ENCODE data around the gene SPR. TPM values are rescaled to one million over a fixed set of nuclear protein-coding genes. Genes with fewer than 3 reads are reported as not detected.

The SPR gene
- total and polyA plus RNA-seq, 2 donors (not counting 3 experiments of a cell fraction or from before 2014, with no cell fraction given), result 22.0 to 27.6 TPM

- TF ChIP-seq POLR2AphosphoS5 (IDR thresholded peaks at IDR 0.05; ENCODE audit: insufficient read depth, low read depth, low read length) (no peak), POLR2A (IDR thresholded peaks at IDR 0.05; ENCODE audit: low read depth, low read length) (no peak), CTCF (IDR thresholded peaks at IDR 0.05; ENCODE audit: extremely low read depth in 1 of 2, insufficient read depth in 1 of 2, low read depth in 1 of 2, low read length in 2 of 2) (no peak), GATA2 (IDR thresholded peaks at IDR 0.05; ENCODE audit: insufficient read depth, insufficient read length, low read depth, low read length) (no peak), FOS (IDR thresholded peaks at IDR 0.05; ENCODE audit: borderline replicate concordance, insufficient read depth, low read length) (no peak), EZH2 (IDR thresholded peaks at IDR 0.05; ENCODE audit: borderline replicate concordance, low read depth, low read length, severe bottlenecking) (no peak), MAX (IDR thresholded peaks at IDR 0.05; ENCODE audit: insufficient read depth, insufficient read length) (no peak), JUN (IDR thresholded peaks at IDR 0.05; ENCODE audit: borderline replicate concordance, insufficient read depth, insufficient read length, low read depth) (no peak), MYC (IDR thresholded peaks at IDR 0.05; ENCODE audit: low read depth, low read length) (no peak)
- H3K4me1 ChIP-seq (ENCODE audit: control insufficient read depth, extremely low read depth, insufficient read depth, low read length), result peaks cover 11% of the 10 kb centered on the region
- dilution Hi-C loops (cut with MboI; ENCODE audit: extremely low pct_ligation_motif_present, low sequenced_read_pairs) (no loop called here), intact Hi-C loops (cut with micrococcal nuclease) (no loop called here)
- no peaks in the 10 kb centered on the region for H3K9me3 ChIP-seq (replicated peaks; ENCODE audit: control insufficient read depth, insufficient read depth, low read length)
- FAIRE-seq (peak; percentile 76), DNase-seq (ENCODE audit: low read depth, low spot score) (peak; percentile 35)
- no TSS peak for BruUV-seq (replicated peaks)
- H3K9ac ChIP-seq (replicated peaks; ENCODE audit: extremely low read depth, insufficient read depth, low read length), result no peak overlapping the region
- H3K27me3 ChIP-seq (ENCODE audit: control insufficient read depth in 2 of 2, insufficient read depth in 2 of 2, low read length in 2 of 2), result peaks cover 3 to 13% of the 10 kb centered on the region in 2 experiments
- no peak overlapping the region for H3K4me3 ChIP-seq (replicated peaks in 1 of 3; ENCODE audit: insufficient read depth in 1 of 3, low read depth in 1 of 3, low read length in 3 of 3)
- H3K36me3 ChIP-seq (ENCODE audit: control insufficient read depth in 2 of 2, extremely low read depth in 1 of 2, insufficient read depth in 2 of 2, low read length in 2 of 2), result no peaks in the 10 kb centered on the region
- ChIA-PET CTCF (interaction anchor here (0.6 to 2.2 kb wide), 7 partner anchors 9 to 1584 kb away, joined by 3 to 16 read pairs (median 5); no protein-coding TSS in a partner anchor), POLR2A (interaction anchor here (0.6 kb wide), 1 partner anchor 294 kb away, joined by 3 read pairs; no protein-coding TSS in a partner anchor)
- H3K4me2 ChIP-seq (ENCODE audit: insufficient read depth, low read length), result no peak overlapping the region
- no peaks in the 10 kb centered on the region for H3K79me2 ChIP-seq (ENCODE audit: control insufficient read depth, insufficient read depth, low read length)
- H3K9me1 ChIP-seq (replicated peaks; ENCODE audit: control insufficient read depth, extremely low read depth, insufficient read depth, low read length), result no peaks in the 10 kb centered on the region
- H4K20me1 ChIP-seq (replicated peaks; ENCODE audit: control insufficient read depth, extremely low read depth, insufficient read depth, low read length), result no peaks in the 10 kb centered on the region
- H3K27ac ChIP-seq (ENCODE audit: insufficient read depth, low read depth, low read length), result no peak overlapping the region
- no peak overlapping the region for H2AFZ ChIP-seq (ENCODE audit: low read depth, low read length)
Measured at GRCh38 chr2:72883356-72883962, 3.7 kb upstream of the SPR start.
